GM03348 (cell line): ENCODE measurements around the gene GPR146.
"Not testable (repeated sequence)": the region's sequence is repeated elsewhere in the genome, so short reads cannot be mapped to it uniquely, and the experiment has no call there.

ENCODE experiments used
- DNase-seq: peaks from one replicate; pipeline ENCODE4 v3.0.0; 2012; ENCODE audit warnings: low spot score

The GPR146 gene

DNA sequence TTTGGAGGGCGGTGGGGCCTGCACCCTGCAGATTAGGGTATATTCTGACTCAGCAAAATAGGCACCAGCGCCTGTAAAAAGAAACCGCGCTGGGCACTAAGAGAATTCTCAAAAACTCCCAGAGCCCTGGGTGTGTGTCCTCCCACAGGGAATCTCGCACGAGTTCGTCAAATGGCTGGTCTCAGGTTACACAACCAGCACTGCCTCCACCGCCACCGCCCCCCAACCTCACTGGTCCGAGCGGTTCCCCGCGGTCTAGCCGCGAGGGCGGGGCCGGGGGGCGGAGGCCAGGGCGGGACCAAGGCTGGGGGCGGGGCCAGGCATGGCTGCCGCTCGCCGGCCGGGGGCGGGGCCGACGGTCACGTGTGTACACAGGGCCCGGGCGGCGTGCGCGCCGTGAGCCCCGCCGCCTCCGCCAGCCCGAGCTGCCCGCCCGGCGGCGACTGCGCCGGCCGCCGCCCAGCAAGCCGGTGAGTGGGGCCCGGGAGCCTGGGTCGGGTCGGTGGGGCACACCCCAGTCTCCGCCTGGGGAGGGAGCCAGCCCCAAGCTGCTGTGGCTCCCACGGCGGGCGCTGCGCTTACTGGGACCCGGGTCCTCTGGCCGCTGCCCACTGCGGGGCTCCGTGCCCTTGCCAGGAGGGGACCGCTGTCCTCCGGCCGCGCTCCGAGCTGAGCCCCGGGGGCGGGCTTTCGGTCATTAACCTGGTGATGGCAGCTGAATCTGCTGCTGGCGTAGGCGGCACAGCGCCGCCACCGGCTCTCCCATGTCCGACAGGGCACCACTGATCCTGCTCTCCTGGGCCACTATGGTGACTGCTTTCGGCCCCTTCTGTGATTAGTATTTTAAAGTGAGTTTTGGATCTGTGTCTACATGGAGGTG, at the start of gene GPR146:
TSS of gene GPR146 (plus strand) at position 358 of the 880 bp plus-strand sequence. CDS start 12,970 bp downstream, outside the sequence.
- DNase-seq, result peak; percentile 100

- no peak for DNase-seq
Measured at GRCh38 chr7:994592-995308, 49.6 kb upstream of the GPR146 start.

DNA sequence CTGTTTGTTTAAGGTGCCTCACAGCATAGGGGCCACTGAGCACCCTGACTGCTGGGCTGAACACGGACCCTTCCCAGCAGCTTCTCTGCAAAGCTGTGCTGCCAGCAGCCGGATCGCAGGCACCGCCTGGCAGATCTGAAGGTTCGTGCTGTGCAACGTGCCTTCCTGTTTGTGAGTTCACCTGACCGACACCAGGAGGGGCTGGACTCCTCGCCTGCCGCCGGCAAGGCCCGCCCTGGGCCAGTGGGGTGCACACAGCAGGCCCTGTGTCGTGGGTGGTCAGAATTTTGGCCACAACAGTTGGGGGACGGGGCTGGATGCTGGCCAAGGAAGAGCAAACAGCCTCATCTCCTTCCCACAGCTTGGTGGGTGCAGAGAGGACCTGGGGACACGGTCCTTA, 48.8 kb upstream of the GPR146 start:
- DNase-seq, result no peak

DNA sequence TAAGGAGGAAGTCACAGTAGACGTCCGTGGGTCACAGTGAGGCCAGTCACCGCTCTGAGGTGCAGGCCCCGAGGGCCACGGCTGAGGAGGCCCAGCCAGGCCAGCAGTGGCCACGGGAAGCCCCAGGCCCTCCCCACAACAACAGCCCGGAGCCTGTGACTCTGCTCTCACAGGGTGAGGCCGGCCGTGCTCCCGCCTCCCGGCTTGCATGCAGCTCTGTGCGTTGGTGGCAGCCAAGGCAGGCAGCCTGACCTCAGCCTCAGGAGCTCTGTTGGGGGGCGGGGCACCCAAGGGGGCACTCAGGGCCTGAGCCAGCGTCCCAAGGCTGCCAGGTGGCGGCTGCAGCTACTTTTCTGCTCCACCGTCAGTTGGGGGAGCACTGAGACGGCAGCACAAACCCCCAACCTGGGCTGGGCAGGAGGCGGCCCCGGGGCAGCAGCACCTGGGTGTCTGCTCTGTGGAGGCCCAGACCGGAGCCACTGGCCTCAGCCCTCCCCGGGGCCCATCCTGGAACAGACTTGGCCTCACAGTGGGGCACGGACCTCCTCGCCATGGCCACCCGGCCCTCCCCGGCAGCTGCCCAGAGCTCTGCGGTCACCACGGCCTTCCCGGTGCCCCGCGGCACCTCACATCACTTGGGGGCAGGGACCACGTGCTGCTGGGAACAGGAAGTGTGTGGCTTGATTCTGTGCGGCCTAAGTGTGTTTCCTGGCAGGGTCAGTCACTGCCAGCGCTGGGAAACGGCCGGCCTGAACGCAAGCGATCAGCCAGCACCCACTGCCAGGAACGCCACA, 48.1 kb upstream of the GPR146 start:
- no peak for DNase-seq

GRCh38 chr7:997404-998395, 46.6 kb upstream of the GPR146 start:
- no peak for DNase-seq

- DNase-seq, result no peak
Measured at GRCh38 chr7:999149-999879, 45.0 kb upstream of the GPR146 start.

- DNase-seq, result no peak
Measured at GRCh38 chr7:999941-1000935, 44.1 kb upstream of the GPR146 start.

- DNase-seq, result not testable (repeated sequence)
Measured at GRCh38 chr7:1001069-1001770, 43.1 kb upstream of the GPR146 start.

DNA sequence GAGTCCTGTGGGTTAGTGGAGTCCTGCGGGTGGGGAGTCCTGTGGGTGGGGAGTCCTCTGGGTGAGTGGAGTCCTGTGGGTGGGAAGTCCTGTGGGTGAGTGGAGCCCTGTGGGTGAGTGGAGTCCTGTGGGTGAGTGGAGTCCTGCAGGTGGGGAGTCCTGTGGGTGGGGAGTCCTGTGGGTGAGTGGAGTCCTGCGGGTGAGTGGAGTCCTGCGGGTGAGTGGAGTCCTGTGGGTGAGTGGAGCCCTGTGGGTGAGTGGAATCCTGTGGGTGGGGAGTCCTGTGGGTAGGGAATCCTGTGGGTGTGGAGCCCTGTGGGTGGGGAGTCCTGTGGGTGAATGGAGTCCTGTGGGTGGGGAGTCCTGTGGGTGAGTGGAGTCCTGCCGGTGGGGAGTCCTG, 42.3 kb upstream of the GPR146 start:
- DNase-seq, result not testable (repeated sequence)

GRCh38 chr7:1002445-1002844, 41.9 kb upstream of the GPR146 start:
- not testable (repeated sequence) for DNase-seq

GRCh38 chr7:1004018-1004852, 40.1 kb upstream of the GPR146 start:
- no peak for DNase-seq

- DNase-seq, result no peak
Measured at GRCh38 chr7:1005303-1005702, 39.0 kb upstream of the GPR146 start.

DNA sequence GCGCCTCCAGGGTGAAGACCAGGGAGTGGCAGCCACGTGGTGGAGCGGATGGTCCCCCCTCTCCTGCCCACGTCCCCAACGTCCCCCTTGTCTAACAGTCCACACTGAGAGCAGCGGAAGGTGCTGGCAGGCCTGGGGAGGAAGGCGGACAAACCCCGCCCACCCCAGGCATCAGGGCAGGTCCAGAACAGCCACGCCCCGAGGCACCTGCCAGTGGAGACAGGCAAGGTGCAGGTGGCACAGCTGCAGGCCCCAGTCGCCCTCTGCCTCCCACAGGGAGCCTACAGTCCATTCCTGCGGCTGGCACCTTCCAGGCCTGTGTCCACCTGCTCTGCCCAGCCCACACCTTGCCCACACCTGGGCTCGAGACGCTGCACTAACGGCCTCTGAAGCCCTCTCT, 36.4 kb upstream of the GPR146 start:
- DNase-seq, result no peak

GRCh38 chr7:1008733-1009363, 35.5 kb upstream of the GPR146 start:
- no peak for DNase-seq

DNA sequence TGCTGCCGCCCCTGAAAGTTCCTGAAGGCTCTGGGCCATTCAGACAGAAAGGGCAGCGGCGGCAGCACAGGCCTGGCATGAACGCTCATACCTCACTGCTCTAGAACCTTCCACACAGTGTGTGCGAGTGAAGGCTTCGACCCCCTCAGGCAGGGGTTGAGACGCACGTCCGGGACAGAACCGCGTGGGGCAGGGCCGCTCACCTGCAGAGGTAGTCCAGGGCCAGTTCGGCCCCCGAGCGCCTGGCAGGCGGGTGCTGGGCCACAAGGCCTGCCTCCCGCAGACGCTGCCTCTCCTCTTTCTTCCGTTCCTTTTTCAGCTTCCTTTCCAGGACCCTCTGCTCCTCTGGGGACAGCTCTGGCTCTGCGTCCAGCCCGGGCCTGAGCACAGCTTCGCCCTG, 34.6 kb upstream of the GPR146 start:
- DNase-seq, result no peak

- DNase-seq, result no peak
Measured at GRCh38 chr7:1010226-1010625, 34.1 kb upstream of the GPR146 start.
